ENCODE results near the gene LPCAT3.

The LPCAT3 gene

GRCh38 chr12:6987956-6988553, 30.2 kb downstream of the LPCAT3 start:
- intact Hi-C loops (cut with DNase I; ENCODE audit: low total_unique reads): no loop called here
- no peak for DNase-seq
- H3K36me3 ChIP-seq: peaks cover 0 to 40% (median 14%) of the 10 kb centered on the region in 3 donors
- H3K27me3 ChIP-seq: no peaks in the 10 kb centered on the region
- no peak overlapping the region for H3K4me3 ChIP-seq
- no peaks in the 10 kb centered on the region for H3K9me3 ChIP-seq
- H3K4me1 ChIP-seq: no peaks in the 10 kb centered on the region
- TF ChIP-seq CTCF (IDR thresholded peaks at IDR 0.05): no peak
- H3K27ac ChIP-seq: no peak overlapping the region

- no peak for TF ChIP-seq CTCF (IDR thresholded peaks at IDR 0.05)
- no peaks in the 10 kb centered on the region for H3K27me3 ChIP-seq
- no peak overlapping the region for H3K27ac ChIP-seq
- no peak for DNase-seq
- no peaks in the 10 kb centered on the region for H3K4me1 ChIP-seq
- H3K9me3 ChIP-seq: no peaks in the 10 kb centered on the region
- peaks cover 33 to 81% (median 57%) of the 10 kb centered on the region in 3 donors for H3K36me3 ChIP-seq
- no peak overlapping the region for H3K4me3 ChIP-seq
- intact Hi-C loops (cut with DNase I; ENCODE audit: low total_unique reads): no loop called here
Measured at GRCh38 chr12:6982532-6982931, 35.7 kb downstream of the LPCAT3 start.

- no peak overlapping the region for H3K27ac ChIP-seq
Measured at GRCh38 chr12:6981152-6982052, 36.9 kb downstream of the LPCAT3 start.

GRCh38 chr12:6980740-6981139, 37.5 kb downstream of the LPCAT3 start:
- Histone ChIP-seq H3K9me3 (no peaks in the 10 kb centered on the region), H3K36me3 (peaks cover 51 to 87% (median 75%) of the 10 kb centered on the region in 3 donors), H3K27me3 (no peaks in the 10 kb centered on the region), H3K27ac (no peak overlapping the region), H3K4me3 (no peak overlapping the region), H3K4me1 (no peaks in the 10 kb centered on the region)
- no peak for TF ChIP-seq CTCF (IDR thresholded peaks at IDR 0.05)
- intact Hi-C loops (cut with DNase I; ENCODE audit: low total_unique reads): no loop called here
- DNase-seq: no peak

More at GRCh38 chr12:6981152-6982052, 36.9 kb downstream of the LPCAT3 start:
- intact Hi-C loops (cut with DNase I; ENCODE audit: low total_unique reads): no loop called here
- TF ChIP-seq CTCF (IDR thresholded peaks at IDR 0.05): no peak
- Histone ChIP-seq H3K27me3 (no peaks in the 10 kb centered on the region), H3K9me3 (no peaks in the 10 kb centered on the region), H3K4me1 (no peaks in the 10 kb centered on the region), H3K36me3 (peaks cover 44 to 87% (median 68%) of the 10 kb centered on the region in 3 donors), H3K4me3 (no peak overlapping the region)
- no peak for DNase-seq

DNA sequence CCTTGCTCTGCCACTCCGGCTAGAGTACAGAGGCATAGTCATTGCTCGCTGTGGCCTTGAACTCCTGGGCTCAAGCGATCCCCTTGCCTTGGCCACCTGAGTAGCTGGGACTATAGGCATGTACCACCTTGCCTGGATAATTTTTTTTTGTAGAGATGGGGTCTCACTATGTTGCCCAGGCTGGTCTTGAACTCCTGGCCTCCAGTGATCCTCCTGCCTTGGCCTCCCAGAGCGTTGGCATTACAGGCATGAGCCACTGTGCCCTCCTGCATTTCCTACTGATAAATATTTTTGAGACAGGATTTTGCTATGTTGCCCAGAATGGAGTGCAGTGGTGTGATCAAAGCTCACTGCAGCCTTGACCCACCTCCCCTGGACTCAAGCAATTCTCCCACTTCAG, 38.2 kb downstream of the LPCAT3 start:
- no peak for TF ChIP-seq CTCF (IDR thresholded peaks at IDR 0.05)
- H3K4me3 ChIP-seq: no peak overlapping the region
- H3K36me3 ChIP-seq: peaks cover 56 to 88% (median 82%) of the 10 kb centered on the region in 3 donors
- no peak for DNase-seq
- no peaks in the 10 kb centered on the region for H3K9me3 ChIP-seq
- intact Hi-C loops (cut with DNase I; ENCODE audit: low total_unique reads): no loop called here
- no peaks in the 10 kb centered on the region for H3K27me3 ChIP-seq
- H3K27ac ChIP-seq: no peak overlapping the region
- H3K4me1 ChIP-seq: no peaks in the 10 kb centered on the region

Data from tibial artery (tissue), 4 donors.